ENCODE data around the gene IGSF10.

Gene IGSF10

GRCh38 chr3:151423091-151423490 is 37.8 kb downstream of the IGSF10 start:
- no peak for DNase-seq (ENCODE audit: low read depth in 2 of 2)

DNA sequence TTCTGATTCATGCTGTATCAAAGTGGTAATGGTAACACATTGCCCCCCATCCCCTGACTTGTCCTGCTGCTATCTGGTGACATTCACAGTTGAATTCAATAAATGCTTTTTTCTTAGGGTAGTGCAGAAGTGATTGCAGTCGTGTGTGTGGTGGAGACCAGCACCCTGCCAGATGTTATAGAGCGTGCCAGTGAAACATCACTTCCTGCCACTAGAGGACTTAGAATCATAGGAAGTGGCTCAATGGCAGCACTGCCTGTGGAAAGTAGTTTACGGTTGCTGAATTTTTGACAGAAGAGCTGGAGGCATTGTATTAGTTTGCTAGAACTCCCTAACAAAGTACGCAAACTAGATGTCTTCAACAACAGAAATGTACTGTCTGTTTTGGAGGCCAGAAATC is 38.9 kb downstream of the IGSF10 start:
- no peak for DNase-seq (ENCODE audit: low read depth in 2 of 2)

GRCh38 chr3:151419806-151420205 is 41.1 kb downstream of the IGSF10 start:
- no peak for DNase-seq (ENCODE audit: low read depth in 2 of 2)

GRCh38 chr3:151415289-151415688 is 45.6 kb downstream of the IGSF10 start:
- no peak for DNase-seq (ENCODE audit: low read depth in 2 of 2)

- DNase-seq (ENCODE audit: low read depth in 2 of 2): no peak
Observed at GRCh38 chr3:151412989-151413388, 47.9 kb downstream of the IGSF10 start.

All from stimulated activated CD8-positive, alpha-beta memory T cell treated with anti-CD3 and anti-CD28 coated beads, Interleukin-7, amount 100 ng/mL, for 1 hour (primary cell).